ENCODE data around the gene TMEM271. TPM values are rescaled to one million over a fixed set of nuclear protein-coding genes. Genes with fewer than 3 reads are reported as not detected.
"Not testable (repeated sequence)": the region's sequence is repeated elsewhere in the genome, so short reads cannot be mapped to it uniquely, and the experiment has no call there.

Gene TMEM271
- total and polyA plus RNA-seq, 4 donors, result not detected

GRCh38 chr4:560061-560460, 16.0 kb downstream of the TMEM271 start:
- Histone ChIP-seq H3K36me3 (ENCODE audit: control insufficient read depth in 4 of 4, insufficient read depth in 3 of 4, low read depth in 1 of 4, low read length in 3 of 4) (no peaks in the 10 kb centered on the region), H3K27ac (ENCODE audit: low read depth in 1 of 2, low read length in 2 of 2) (no peak overlapping the region), H3K27me3 (ENCODE audit: control insufficient read depth in 4 of 4, insufficient read depth in 4 of 4, low read length in 3 of 4) (peaks cover 0 to 5% (median 0%) of the 10 kb centered on the region in 4 donors), H3K9me3 (ENCODE audit: control insufficient read depth in 4 of 4, low read length in 3 of 4) (peaks cover 0 to 2% (median under 1%) of the 10 kb centered on the region in 4 donors), H3K9ac (ENCODE audit: low read depth in 1 of 2, low read length in 2 of 2) (no peak overlapping the region), H3K4me3 (ENCODE audit: low read depth in 1 of 3, low read length in 3 of 3) (no peak overlapping the region), H3K4me1 (ENCODE audit: control insufficient read depth in 4 of 4, insufficient read depth in 4 of 4, low read length in 3 of 4) (no peaks in the 10 kb centered on the region)
- TF ChIP-seq RXRA (IDR thresholded peaks at IDR 0.05) (no peak), YY1 (IDR thresholded peaks at IDR 0.05) (no peak), RAD21 (IDR thresholded peaks at IDR 0.05) (no peak), CTCF (IDR thresholded peaks at IDR 0.05; ENCODE audit: low read depth, low read length, missing input control) (no peak), GABPA (IDR thresholded peaks at IDR 0.05 in 1 of 2, conservative IDR thresholded peaks at IDR 0.05 in 1 of 2) (no peak), ATF3 (IDR thresholded peaks at IDR 0.05) (no peak)
- no peak for DNase-seq (ENCODE audit: low spot score)
- WGBS, result 74% methylated on average over 9 of the region's 9 CpGs

- peaks cover 0 to 9% (median 0%) of the 10 kb centered on the region in 4 donors for H3K27me3 ChIP-seq (ENCODE audit: control insufficient read depth in 4 of 4, insufficient read depth in 4 of 4, low read length in 3 of 4)
- H3K4me1 ChIP-seq (ENCODE audit: control insufficient read depth in 4 of 4, insufficient read depth in 4 of 4, low read length in 3 of 4), result no peaks in the 10 kb centered on the region
- 83% methylated on average over 14 of the region's 14 CpGs for WGBS
- TF ChIP-seq CTCF (IDR thresholded peaks at IDR 0.05; ENCODE audit: low read depth, low read length, missing input control) (no peak), RAD21 (IDR thresholded peaks at IDR 0.05) (no peak), MAX (IDR thresholded peaks at IDR 0.05) (no peak), FOXA2 (IDR thresholded peaks at IDR 0.05) (no peak), TAF1 (conservative IDR thresholded peaks at IDR 0.05) (no peak), YY1 (IDR thresholded peaks at IDR 0.05) (no peak), EGR1 (IDR thresholded peaks at IDR 0.05; ENCODE audit: low read depth in 2 of 2) (no peak), ATF3 (IDR thresholded peaks at IDR 0.05) (no peak), GABPA (IDR thresholded peaks at IDR 0.05 in 1 of 2, conservative IDR thresholded peaks at IDR 0.05 in 1 of 2) (no peak), SP1 (IDR thresholded peaks at IDR 0.05) (no peak), ZBTB33 (IDR thresholded peaks at IDR 0.05) (no peak), FOXA1 (IDR thresholded peaks at IDR 0.05) (no peak)
- peaks cover 0 to 8% (median 3%) of the 10 kb centered on the region in 4 donors for H3K9me3 ChIP-seq (ENCODE audit: control insufficient read depth in 4 of 4, low read length in 3 of 4)
- no peak overlapping the region for H3K27ac ChIP-seq (ENCODE audit: low read depth in 1 of 2, low read length in 2 of 2)
- H3K36me3 ChIP-seq (ENCODE audit: control insufficient read depth in 4 of 4, insufficient read depth in 3 of 4, low read depth in 1 of 4, low read length in 3 of 4), result no peaks in the 10 kb centered on the region
- H3K9ac ChIP-seq (ENCODE audit: low read depth in 1 of 2, low read length in 2 of 2), result no peak overlapping the region
- H3K4me3 ChIP-seq (ENCODE audit: low read depth in 1 of 3, low read length in 3 of 3), result no peak overlapping the region
- no peak for DNase-seq (ENCODE audit: low spot score)
Measured at GRCh38 chr4:555566-556275, 20.4 kb downstream of the TMEM271 start.

- H3K4me1 ChIP-seq (ENCODE audit: control insufficient read depth in 4 of 4, insufficient read depth in 4 of 4, low read length in 3 of 4); H3K9me3 ChIP-seq (ENCODE audit: control insufficient read depth in 4 of 4, low read length in 3 of 4); H3K4me3 ChIP-seq (ENCODE audit: low read depth in 1 of 3, low read length in 3 of 3); H3K36me3 ChIP-seq (ENCODE audit: control insufficient read depth in 4 of 4, insufficient read depth in 3 of 4, low read depth in 1 of 4, low read length in 3 of 4); H3K27me3 ChIP-seq (ENCODE audit: control insufficient read depth in 4 of 4, insufficient read depth in 4 of 4, low read length in 3 of 4); H3K27ac ChIP-seq (ENCODE audit: low read depth in 1 of 2, low read length in 2 of 2); DNase-seq (ENCODE audit: low spot score); H3K9ac ChIP-seq (ENCODE audit: low read depth in 1 of 2, low read length in 2 of 2): not testable (repeated sequence)
- WGBS, result 70% methylated on average over 3 of the region's 3 CpGs
Measured at GRCh38 chr4:554793-555320, 21.2 kb downstream of the TMEM271 start.

Data from liver (tissue), 9 donors.